Activated CD4-positive, alpha-beta T cell treated with anti-CD3 and anti-CD28 coated beads, Interleukin-2, amount 10 ng/mL, durations not matched to agents 24 days and 14 days (primary cell): Measurements from ENCODE around the gene CPM. TPM values are rescaled to one million over a fixed set of nuclear protein-coding genes. Genes with fewer than 3 reads are reported as not detected.
A peak's percentile ranks its signal among the peaks of the same experiment; 100 is the strongest.
"Not testable (repeated sequence)": the region's sequence is repeated elsewhere in the genome, so short reads cannot be mapped to it uniquely, and the experiment has no call there.

ENCODE experiments used
- DNase-seq: peaks from one replicate; pipeline ENCODE4 v3.0.0; 2022
- H3K27ac Mint-ChIP-seq: one replicate; pipeline ENCODE4 v1.8.0; 2022; ENCODE audit warnings: mild to moderate bottlenecking, mixed read lengths
- H3K27me3 Mint-ChIP-seq: one replicate; pipeline ENCODE4 v1.8.0; 2022; ENCODE audit warnings: mixed read lengths
- H3K36me3 Mint-ChIP-seq: one replicate; pipeline ENCODE4 v1.8.0; 2022; ENCODE audit warnings: low read depth, mild to moderate bottlenecking, mixed read lengths
- H3K4me1 Mint-ChIP-seq: one replicate; pipeline ENCODE4 v1.8.0; 2021; ENCODE audit warnings: mixed read lengths
- H3K4me3 Mint-ChIP-seq: one replicate; pipeline ENCODE4 v1.8.0; 2022; ENCODE audit warnings: mild to moderate bottlenecking, moderate library complexity, mixed read lengths
- H3K9me3 Mint-ChIP-seq: one replicate; pipeline ENCODE4 v1.8.0; 2021; ENCODE audit warnings: mixed read lengths
- intact Hi-C: fragments of 100-400 bp; cut with micrococcal nuclease; formaldehyde crosslinking; loops from one replicate; pipeline ENCODE4 v1.15.1; 2023
- total RNA-seq: library from RNA; stranded (reverse); gene quantifications from 2 replicates; pipeline ENCODE4 v1.2.3, GENCODE V29; 2022

The CPM gene
- total RNA-seq, 1 donor from 2014 or later, result 76.5 TPM

- H3K27ac Mint-ChIP-seq, result no peak overlapping the region
- DNase-seq, result no peak
- H3K4me3 Mint-ChIP-seq, result no peak overlapping the region
- intact Hi-C loops, result no loop called here
- H3K36me3 Mint-ChIP-seq, result peaks cover 19% of the 10 kb centered on the region
- H3K4me1 Mint-ChIP-seq, result peaks cover 14% of the 10 kb centered on the region
- no peaks in the 10 kb centered on the region for H3K9me3 Mint-ChIP-seq
- no peaks in the 10 kb centered on the region for H3K27me3 Mint-ChIP-seq
Measured at GRCh38 chr12:68873316-68873715, 59.7 kb downstream of the CPM start.

GRCh38 chr12:68871921-68872320 is 61.0 kb downstream of the CPM start:
- Mint-ChIP-seq H3K9me3 (no peaks in the 10 kb centered on the region), H3K27ac (no peak overlapping the region), H3K27me3 (no peaks in the 10 kb centered on the region), H3K4me1 (peaks cover 12% of the 10 kb centered on the region), H3K4me3 (no peak overlapping the region), H3K36me3 (peaks cover 20% of the 10 kb centered on the region)
- intact Hi-C loops, result no loop called here
- DNase-seq, result peak; percentile 72

DNA sequence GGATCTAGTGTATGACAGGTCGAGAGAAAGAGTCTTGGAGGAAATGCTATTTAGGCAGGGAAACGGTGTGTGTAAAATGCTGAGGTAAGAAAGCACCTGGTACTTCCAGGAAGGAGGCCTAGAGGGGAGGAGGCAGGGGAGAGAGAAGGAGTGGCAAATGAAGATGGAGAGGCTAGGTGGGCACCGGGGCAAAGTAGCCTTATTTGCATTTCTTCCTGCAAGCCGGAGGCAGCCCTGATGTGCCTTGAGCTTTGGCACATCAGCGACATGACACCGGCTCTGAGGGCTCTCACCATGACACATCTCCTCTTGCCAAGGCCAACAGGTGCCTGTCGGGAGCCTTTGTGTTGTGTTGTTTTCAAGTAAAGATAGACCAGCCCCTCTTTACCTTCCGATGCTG is 61.6 kb downstream of the CPM start:
- Mint-ChIP-seq H3K27ac (peak overlapping the region; percentile 23), H3K27me3 (no peaks in the 10 kb centered on the region)

GRCh38 chr12:68870443-68870842 is 62.5 kb downstream of the CPM start:
- no peaks in the 10 kb centered on the region for H3K9me3 Mint-ChIP-seq
- intact Hi-C loops, result no loop called here
- H3K4me1 Mint-ChIP-seq, result peaks cover 9% of the 10 kb centered on the region
- no peaks in the 10 kb centered on the region for H3K27me3 Mint-ChIP-seq
- H3K36me3 Mint-ChIP-seq, result peaks cover 21% of the 10 kb centered on the region
- H3K4me3 Mint-ChIP-seq, result no peak overlapping the region
- H3K27ac Mint-ChIP-seq, result no peak overlapping the region
- DNase-seq, result no peak

More for the DNA sequence above, 61.6 kb downstream of the CPM start:
- no peak for DNase-seq
- H3K9me3 Mint-ChIP-seq, result no peaks in the 10 kb centered on the region
- H3K36me3 Mint-ChIP-seq, result peaks cover 20% of the 10 kb centered on the region
- intact Hi-C loops, result no loop called here
- H3K4me3 Mint-ChIP-seq, result no peak overlapping the region
- peaks cover 7% of the 10 kb centered on the region for H3K4me1 Mint-ChIP-seq

GRCh38 chr12:68870011-68870410 is 63.0 kb downstream of the CPM start:
- Mint-ChIP-seq H3K9me3 (no peaks in the 10 kb centered on the region), H3K4me3 (no peak overlapping the region), H3K27me3 (no peaks in the 10 kb centered on the region), H3K4me1 (peaks cover 12% of the 10 kb centered on the region), H3K36me3 (peaks cover 23% of the 10 kb centered on the region), H3K27ac (no peak overlapping the region)
- DNase-seq, result no peak
- intact Hi-C loops, result no loop called here

DNA sequence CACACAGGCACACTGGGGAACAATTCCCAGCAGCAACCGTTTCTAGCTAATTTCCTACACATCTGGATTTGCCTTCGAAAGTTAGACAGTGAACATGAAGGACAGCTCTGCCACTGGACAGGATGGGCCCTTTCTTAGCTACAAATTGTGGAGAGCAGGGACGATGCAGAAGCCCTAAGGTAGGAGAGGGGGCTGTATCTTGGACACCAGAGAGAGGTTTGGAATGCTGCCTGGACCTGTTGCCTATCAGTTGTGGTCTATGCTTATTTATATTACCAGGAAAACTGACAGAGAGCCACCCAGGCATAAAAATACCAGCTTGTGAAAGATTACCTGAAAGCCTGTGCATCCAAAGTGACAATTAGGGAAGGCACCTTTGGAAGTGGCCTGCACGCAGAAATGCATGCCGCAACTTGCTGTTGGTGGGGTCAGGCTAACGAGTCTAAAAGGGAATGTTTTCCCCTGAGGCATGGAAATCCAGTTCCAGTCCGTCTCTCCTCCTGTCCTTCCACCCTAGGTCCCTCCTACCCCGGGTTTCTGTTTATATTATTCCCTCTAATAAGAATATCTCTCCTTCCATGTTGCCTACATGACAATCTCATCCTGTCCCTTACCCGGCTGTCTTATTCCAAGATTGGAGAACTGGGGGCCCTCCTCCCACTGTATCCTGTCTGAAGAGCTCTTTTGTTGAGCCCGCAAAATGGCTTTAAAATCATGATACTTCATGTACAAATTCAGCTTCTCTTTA is 64.8 kb downstream of the CPM start:
- H3K4me1 Mint-ChIP-seq, result peaks cover 19% of the 10 kb centered on the region
- intact Hi-C loops, result loop anchor here (10.0 kb wide), 1 partner anchor 387 kb away; no protein-coding TSS in a partner anchor
- peaks cover 23% of the 10 kb centered on the region for H3K36me3 Mint-ChIP-seq

DNA sequence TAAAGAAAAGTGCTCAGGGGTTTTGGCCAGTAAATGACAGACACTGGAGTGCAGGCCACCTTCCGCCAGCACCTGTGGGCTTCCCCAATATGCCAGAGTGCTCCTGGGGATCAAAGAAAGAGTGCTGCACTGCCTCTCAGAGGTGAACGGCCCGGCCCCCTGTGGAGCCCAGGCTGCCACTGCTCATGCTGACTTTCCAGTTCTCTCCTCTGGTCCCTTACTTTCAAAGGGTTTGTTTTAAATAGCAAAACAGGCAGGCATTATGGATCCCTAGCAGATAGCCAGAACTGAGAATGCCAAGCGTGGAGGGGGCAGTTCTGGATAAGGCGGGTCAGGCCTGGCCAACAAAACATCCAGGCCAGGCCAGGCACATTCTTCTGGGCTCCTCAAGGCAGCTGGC is 65.4 kb downstream of the CPM start:
- Mint-ChIP-seq H3K36me3 (peaks cover 23% of the 10 kb centered on the region), H3K27me3 (no peaks in the 10 kb centered on the region), H3K9me3 (no peaks in the 10 kb centered on the region), H3K4me1 (peaks cover 19% of the 10 kb centered on the region), H3K4me3 (no peak overlapping the region), H3K27ac (no peak overlapping the region)
- intact Hi-C loops, result loop anchor here (10.0 kb wide), 1 partner anchor 387 kb away; no protein-coding TSS in a partner anchor
- DNase-seq, result no peak

More for the DNA sequence above, 64.8 kb downstream of the CPM start:
- DNase-seq, result no peak
- Mint-ChIP-seq H3K27ac (no peak overlapping the region), H3K4me3 (no peak overlapping the region), H3K27me3 (no peaks in the 10 kb centered on the region), H3K9me3 (no peaks in the 10 kb centered on the region)

DNA sequence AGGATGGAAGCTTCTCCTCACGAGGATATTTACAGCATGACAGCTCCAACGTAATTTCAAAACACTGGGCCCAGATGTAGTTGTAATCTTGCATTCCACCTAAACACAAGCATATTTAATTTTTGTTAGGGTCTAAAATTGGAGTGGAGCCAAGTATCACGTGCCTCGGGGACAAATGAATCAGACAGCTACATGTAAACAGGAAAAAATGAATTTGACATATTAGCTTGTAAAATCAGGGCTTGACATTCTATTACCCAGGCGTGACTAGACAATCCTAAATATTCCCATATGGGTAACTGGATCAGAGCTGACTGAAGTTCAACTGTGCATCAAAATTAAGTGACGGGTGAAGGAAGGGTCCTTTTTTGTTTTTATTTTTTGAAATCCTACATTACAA is 66.0 kb downstream of the CPM start:
- Mint-ChIP-seq H3K4me3 (no peak overlapping the region), H3K9me3 (no peaks in the 10 kb centered on the region), H3K27ac (no peak overlapping the region), H3K36me3 (peaks cover 22% of the 10 kb centered on the region), H3K27me3 (no peaks in the 10 kb centered on the region), H3K4me1 (peaks cover 19% of the 10 kb centered on the region)
- intact Hi-C loops, result loop anchor here (10.0 kb wide), 1 partner anchor 388 kb away; no protein-coding TSS in a partner anchor
- no peak for DNase-seq

GRCh38 chr12:68865399-68866164 is 67.4 kb downstream of the CPM start:
- H3K4me1 Mint-ChIP-seq, result peaks cover 13% of the 10 kb centered on the region
- H3K9me3 Mint-ChIP-seq, result no peaks in the 10 kb centered on the region
- intact Hi-C loops, result loop anchor here (10.0 kb wide), 1 partner anchor 389 kb away; no protein-coding TSS in a partner anchor
- H3K4me3 Mint-ChIP-seq, result no peak overlapping the region
- no peak for DNase-seq
- H3K36me3 Mint-ChIP-seq, result peaks cover 16% of the 10 kb centered on the region
- H3K27ac Mint-ChIP-seq, result no peak overlapping the region
- no peaks in the 10 kb centered on the region for H3K27me3 Mint-ChIP-seq

DNA sequence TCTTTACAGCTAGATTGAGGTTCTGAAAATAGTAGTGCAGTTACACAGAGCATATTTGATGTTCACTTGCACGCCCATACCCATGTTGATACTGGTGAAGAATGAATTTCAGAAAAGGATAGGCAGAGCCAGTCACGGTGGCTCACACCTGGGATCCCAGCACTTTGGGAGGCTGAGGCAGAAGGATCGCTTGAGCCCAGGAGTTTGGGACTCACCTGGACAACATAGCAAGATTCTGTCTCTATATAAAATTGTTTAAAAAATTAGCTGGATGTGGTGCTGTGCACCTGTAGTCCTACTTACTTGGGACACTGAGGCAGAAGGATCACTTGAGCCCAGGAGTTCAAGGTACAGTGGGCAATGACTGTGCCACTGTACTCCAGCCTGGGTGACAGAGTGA is 68.4 kb downstream of the CPM start:
- H3K4me3 Mint-ChIP-seq, result no peak overlapping the region
- peaks cover 17% of the 10 kb centered on the region for H3K36me3 Mint-ChIP-seq
- no peak for DNase-seq
- H3K27ac Mint-ChIP-seq, result no peak overlapping the region
- no peaks in the 10 kb centered on the region for H3K27me3 Mint-ChIP-seq
- H3K4me1 Mint-ChIP-seq, result peaks cover 13% of the 10 kb centered on the region
- intact Hi-C loops, result loop anchor here (1.0 to 10.0 kb wide), 3 partner anchors 206 to 390 kb away; no protein-coding TSS in a partner anchor
- H3K9me3 Mint-ChIP-seq, result no peaks in the 10 kb centered on the region

DNA sequence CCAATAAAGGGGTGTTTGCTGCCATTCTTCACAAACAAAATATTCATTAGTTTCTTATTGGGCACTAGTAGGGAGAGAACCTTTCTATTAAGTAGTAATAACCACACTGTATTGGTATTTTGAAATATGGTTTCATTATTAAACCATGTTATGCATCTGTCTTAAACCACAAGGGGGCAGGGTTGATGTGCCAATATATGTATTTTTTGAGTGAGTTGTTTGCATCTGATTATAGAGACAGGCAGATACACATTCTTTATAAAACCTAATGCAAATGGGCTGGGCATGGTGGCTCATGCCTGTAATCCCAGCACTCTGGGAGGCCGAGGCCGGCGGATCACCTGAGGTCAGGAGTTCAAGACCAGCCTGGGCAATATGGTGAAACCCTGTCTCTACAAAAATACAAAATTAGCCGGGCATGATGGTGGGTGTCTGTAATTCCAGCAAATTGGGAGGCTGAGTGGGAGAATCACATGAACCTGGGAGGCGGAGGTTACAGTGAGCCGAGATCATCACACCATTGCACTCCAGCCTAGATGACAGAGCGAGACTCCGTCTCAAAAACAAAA is 69.0 kb downstream of the CPM start:
- peak; percentile 75 for DNase-seq
- Mint-ChIP-seq H3K36me3 (peaks cover 14% of the 10 kb centered on the region), H3K4me1 (peaks cover 13% of the 10 kb centered on the region)
- H3K27me3 Mint-ChIP-seq, H3K27ac Mint-ChIP-seq, H3K9me3 Mint-ChIP-seq, H3K4me3 Mint-ChIP-seq: not testable (repeated sequence)
- intact Hi-C loops, result loop anchor here (1.0 to 10.0 kb wide), 3 partner anchors 206 to 391 kb away; no protein-coding TSS in a partner anchor

DNA sequence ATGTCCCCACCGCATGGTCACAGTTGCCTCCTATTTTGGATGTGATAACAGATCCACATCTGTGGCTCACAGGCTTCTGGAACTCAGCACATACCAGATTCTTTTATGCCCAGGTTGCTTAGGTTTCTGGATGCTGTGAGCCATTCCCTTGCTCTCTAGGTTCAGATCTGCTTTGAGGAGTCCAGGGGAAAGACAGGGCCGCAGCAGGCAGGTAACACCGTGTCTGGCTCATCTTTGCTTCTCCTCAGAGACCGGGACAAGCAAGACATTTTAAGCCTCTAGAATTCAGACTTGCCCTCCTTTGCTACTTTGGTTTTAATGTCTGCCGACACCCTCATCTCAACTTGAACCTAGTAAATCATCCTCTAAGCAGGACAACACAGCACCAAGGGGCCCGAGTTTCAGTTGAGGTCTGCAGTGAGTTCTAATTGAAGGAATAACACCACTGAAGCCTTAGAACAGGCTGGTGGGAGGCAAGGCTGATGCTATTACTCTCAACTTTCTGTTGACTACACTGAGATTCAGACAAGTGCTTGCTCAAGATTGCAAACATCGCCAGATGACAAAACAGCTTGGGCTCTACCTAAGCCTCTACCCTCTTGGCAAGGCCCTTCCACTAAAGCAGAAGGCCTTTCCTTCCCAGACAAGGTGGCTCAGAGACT is 69.7 kb downstream of the CPM start:
- no peak for DNase-seq

GRCh38 chr12:68861890-68862289 is 71.1 kb downstream of the CPM start:
- DNase-seq, result no peak
- Mint-ChIP-seq H3K4me1 (peaks cover 13% of the 10 kb centered on the region), H3K4me3 (no peak overlapping the region), H3K36me3 (peaks cover 14% of the 10 kb centered on the region), H3K27ac (no peak overlapping the region), H3K9me3 (no peaks in the 10 kb centered on the region), H3K27me3 (no peaks in the 10 kb centered on the region)
- intact Hi-C loops, result loop anchor here (10.0 kb wide), 1 partner anchor 393 kb away; no protein-coding TSS in a partner anchor

More for the DNA sequence above, 69.7 kb downstream of the CPM start:
- Mint-ChIP-seq H3K36me3 (peaks cover 11% of the 10 kb centered on the region), H3K4me3 (no peak overlapping the region), H3K27me3 (no peaks in the 10 kb centered on the region), H3K27ac (no peak overlapping the region), H3K4me1 (peaks cover 13% of the 10 kb centered on the region), H3K9me3 (no peaks in the 10 kb centered on the region)
- intact Hi-C loops, result loop anchor here (10.0 kb wide), 1 partner anchor 392 kb away; no protein-coding TSS in a partner anchor
